Measurements from ENCODE around the gene SLC39A9. TPM values are rescaled to one million over a fixed set of nuclear protein-coding genes. Genes with fewer than 3 reads are reported as not detected.
A peak's percentile ranks its signal among the peaks of the same experiment; 100 is the strongest.
"Not testable (repeated sequence)": the region's sequence is repeated elsewhere in the genome, so short reads cannot be mapped to it uniquely, and the experiment has no call there.

The SLC39A9 gene
- total and polyA plus RNA-seq, 2 experiments from 2014 or later, result 23.7 to 36.8 TPM

GRCh38 chr14:69378274-69378673 lies 20.2 kb upstream of the SLC39A9 start:
- Histone ChIP-seq H3K9me3 (ENCODE audit: low read depth) (no peaks in the 10 kb centered on the region), H3K4me3 (no peak overlapping the region), H3K4me1 (ENCODE audit: low read depth) (no peaks in the 10 kb centered on the region), H3K27me3 (no peaks in the 10 kb centered on the region), H3K27ac (no peak overlapping the region), H3K36me3 (peaks cover 22% of the 10 kb centered on the region)
- no peak for DNase-seq (ENCODE audit: low read depth in 1 of 2, low spot score in 1 of 2)
- TF ChIP-seq CTCF (IDR thresholded peaks at IDR 0.05; ENCODE audit: low read depth, low read length), result no peak

GRCh38 chr14:69387311-69387710 lies 11.2 kb upstream of the SLC39A9 start:
- no peaks in the 10 kb centered on the region for H3K9me3 ChIP-seq (ENCODE audit: low read depth)
- H3K27ac ChIP-seq, result no peak overlapping the region
- TF ChIP-seq CTCF (IDR thresholded peaks at IDR 0.05; ENCODE audit: low read depth, low read length), result no peak
- peak in 1 of 2 donors; percentile 43 for DNase-seq (ENCODE audit: low read depth in 1 of 2, low spot score in 1 of 2)
- H3K36me3 ChIP-seq, result peaks cover 40% of the 10 kb centered on the region
- no peak overlapping the region for H3K4me3 ChIP-seq
- H3K4me1 ChIP-seq (ENCODE audit: low read depth), result no peaks in the 10 kb centered on the region
- H3K27me3 ChIP-seq, result no peaks in the 10 kb centered on the region

GRCh38 chr14:69391400-69391799 lies 7.1 kb upstream of the SLC39A9 start:
- H3K4me3 ChIP-seq; H3K9me3 ChIP-seq (ENCODE audit: low read depth); H3K4me1 ChIP-seq (ENCODE audit: low read depth); H3K27ac ChIP-seq; H3K27me3 ChIP-seq: not testable (repeated sequence)
- peak in 1 of 2 donors; percentile 59 for DNase-seq (ENCODE audit: low read depth in 1 of 2, low spot score in 1 of 2)
- H3K36me3 ChIP-seq, result peaks cover 57% of the 10 kb centered on the region

- Histone ChIP-seq H3K27ac (no peak overlapping the region), H3K36me3 (peaks cover 46% of the 10 kb centered on the region), H3K9me3 (ENCODE audit: low read depth) (no peaks in the 10 kb centered on the region), H3K4me1 (ENCODE audit: low read depth) (peaks cover 7% of the 10 kb centered on the region), H3K27me3 (no peaks in the 10 kb centered on the region), H3K4me3 (no peak overlapping the region)
- TF ChIP-seq CTCF (IDR thresholded peaks at IDR 0.05; ENCODE audit: low read depth, low read length), result no peak
- DNase-seq (ENCODE audit: low read depth in 1 of 2, low spot score in 1 of 2), result no peak
These were observed 6.0 kb upstream of the SLC39A9 start for GRCh38 chr14:69392481-69392880.

GRCh38 chr14:69395929-69396328 lies 2.6 kb upstream of the SLC39A9 start:
- Histone ChIP-seq H3K27me3 (no peaks in the 10 kb centered on the region), H3K4me1 (ENCODE audit: low read depth) (peaks cover 22% of the 10 kb centered on the region), H3K9me3 (ENCODE audit: low read depth) (no peaks in the 10 kb centered on the region), H3K4me3 (no peak overlapping the region), H3K27ac (no peak overlapping the region), H3K36me3 (peaks cover 40% of the 10 kb centered on the region)
- no peak for DNase-seq (ENCODE audit: low read depth in 1 of 2, low spot score in 1 of 2)
- TF ChIP-seq CTCF (IDR thresholded peaks at IDR 0.05; ENCODE audit: low read depth, low read length), result no peak

DNA sequence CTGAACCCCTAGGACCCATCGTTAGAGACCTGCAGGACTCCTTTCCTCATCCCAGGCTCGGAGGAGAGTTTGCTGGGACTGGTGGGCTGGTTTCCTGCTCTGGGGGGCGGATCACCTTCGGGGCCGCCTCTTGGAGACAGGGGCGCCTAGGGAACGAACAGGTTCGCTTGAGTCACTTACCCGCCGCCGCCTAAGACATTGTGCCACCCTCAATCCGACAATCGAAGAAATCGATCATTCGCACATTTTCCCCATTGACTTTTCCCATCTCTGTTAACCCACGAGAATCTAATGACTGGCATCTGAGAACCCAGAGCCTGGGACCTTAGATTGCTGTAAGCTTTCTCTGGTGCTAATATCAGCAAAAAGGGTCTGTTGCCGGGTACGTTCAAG lies 322 bp downstream of the SLC39A9 start:
- Histone ChIP-seq H3K27ac (peak overlapping the region; percentile 96), H3K4me1 (ENCODE audit: low read depth) (peaks cover 28% of the 10 kb centered on the region), H3K36me3 (peaks cover 24% of the 10 kb centered on the region), H3K27me3 (no peaks in the 10 kb centered on the region), H3K4me3 (peak overlapping the region; percentile 87), H3K9me3 (ENCODE audit: low read depth) (no peaks in the 10 kb centered on the region)
- DNase-seq (ENCODE audit: low read depth in 1 of 2, low spot score in 1 of 2), result no peak
- no peak for TF ChIP-seq CTCF (IDR thresholded peaks at IDR 0.05; ENCODE audit: low read depth, low read length)

Data from cardiac muscle cell (in vitro differentiated cells and primary cell).